NCI-H1694 (cell line): ENCODE data around the gene PIK3C2A.

Experiments
- DNase-seq: peaks from one replicate; lab custom pipeline; 2025; lab: John Stamatoyannopoulos, UW

The PIK3C2A gene

DNA sequence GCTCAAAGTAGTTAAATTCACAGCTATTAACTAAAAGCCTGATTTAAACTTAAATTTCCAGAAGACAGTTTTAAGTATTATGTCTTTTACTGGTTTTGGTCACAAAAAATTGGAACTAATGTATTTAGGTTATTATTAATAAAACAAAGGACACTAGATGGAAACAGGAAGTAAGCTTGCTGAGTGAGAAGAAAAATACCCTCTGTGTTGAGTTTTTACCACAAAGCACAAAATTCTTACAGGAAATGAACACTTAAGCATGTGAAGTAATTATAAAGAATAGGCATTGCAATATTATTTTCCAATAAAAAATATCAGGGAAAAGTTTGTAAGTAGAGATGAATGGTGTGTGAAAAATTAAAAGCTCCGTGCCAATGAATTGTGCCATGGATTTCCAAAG is 46.3 kb downstream of the PIK3C2A start:
- no peak for DNase-seq

- DNase-seq, result no peak
Observed at GRCh38 chr11:17159441-17159840, 48.3 kb downstream of the PIK3C2A start.
